Activated CD8-positive, alpha-beta memory T cell treated with anti-CD3 and anti-CD28 coated beads, Interleukin-2, amount 10 ng/mL, durations not matched to agents 7 days and 5 days (primary cell): ENCODE data around the gene ERCC1. TPM values are rescaled to one million over a fixed set of nuclear protein-coding genes. Genes with fewer than 3 reads are reported as not detected.
"Not testable (repeated sequence)": the region's sequence is repeated elsewhere in the genome, so short reads cannot be mapped to it uniquely, and the experiment has no call there.

ENCODE experiments used
- ATAC-seq: fragments of 150-1000 bp; cut with Tn5 transposase; one replicate; pipeline ENCODE4 v1.10.0; 2021; ENCODE audit warnings: moderate library complexity
- CTCF ChIA-PET: fragments of 350-600 bp; sonication (Branson Sonifier 250); formaldehyde crosslinking; loops from one replicate; lab custom pipeline; 2021; ENCODE audit warnings: antibody characterized with exemption; lab: Charles Lee
- DNase-seq: peaks from one replicate; pipeline ENCODE4 v3.0.0-alpha.2; 2020
- H3K27ac Mint-ChIP-seq: one replicate; pipeline ENCODE4 v1.8.0; 2021; ENCODE audit warnings: mild to moderate bottlenecking, mixed read lengths
- H3K27me3 Mint-ChIP-seq: one replicate; pipeline ENCODE4 v1.8.0; 2021; ENCODE audit warnings: mixed read lengths
- H3K36me3 Mint-ChIP-seq: one replicate; pipeline ENCODE4 v1.8.0; 2021; ENCODE audit warnings: mild to moderate bottlenecking, mixed read lengths
- H3K4me1 Mint-ChIP-seq: one replicate; pipeline ENCODE4 v1.8.0; 2021; ENCODE audit warnings: mixed read lengths
- H3K4me3 Mint-ChIP-seq: one replicate; pipeline ENCODE4 v1.8.0; 2021; ENCODE audit warnings: mild to moderate bottlenecking, moderate library complexity, mixed read lengths
- H3K9me3 Mint-ChIP-seq: one replicate; pipeline ENCODE4 v1.8.0; 2022; ENCODE audit warnings: low read depth, mixed read lengths
- total RNA-seq, 2 experiments: library from RNA; stranded (reverse); gene quantifications; one replicate each; pipeline ENCODE4 v1.2.3, GENCODE V29; 2021

Gene ERCC1
- total RNA-seq, 2 experiments from 2014 or later: 62.5 to 73.4 TPM

DNA sequence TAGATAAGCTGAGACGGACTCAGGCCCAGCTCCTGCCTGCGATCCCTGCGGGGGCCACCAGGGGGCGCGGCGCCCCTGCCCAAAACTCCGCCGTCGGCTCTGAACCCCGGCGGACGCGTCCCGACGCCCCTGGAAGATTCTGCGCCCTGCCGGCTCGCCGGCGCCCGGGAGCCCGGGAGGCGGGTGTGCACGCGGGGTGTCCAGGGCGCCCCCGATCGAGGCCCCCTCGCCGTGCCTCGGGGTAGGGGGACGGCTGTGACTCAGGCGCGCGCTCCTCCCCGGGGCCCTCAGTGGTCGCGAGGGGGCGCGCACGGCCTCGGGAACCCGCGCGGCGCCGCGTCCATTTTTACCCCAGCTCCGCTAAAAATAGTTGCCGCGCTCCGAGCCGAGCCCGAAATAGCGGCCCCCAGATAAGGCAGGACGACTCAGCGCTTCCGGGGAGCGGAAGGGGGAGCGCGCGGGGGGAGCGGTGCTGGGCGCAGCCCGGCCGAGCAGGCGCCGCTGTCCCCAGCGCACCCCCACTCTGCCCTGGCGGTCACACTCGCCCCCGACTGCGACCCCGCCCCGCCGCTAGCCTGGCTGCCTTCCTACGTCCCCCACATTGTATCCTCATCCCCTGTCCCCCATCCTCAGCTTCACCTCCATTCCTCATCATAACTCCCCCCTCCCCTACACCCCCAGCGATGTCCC lies 16.0 kb upstream of the ERCC1 start:
- no peaks in the 10 kb centered on the region for H3K27me3 Mint-ChIP-seq
- H3K4me3 Mint-ChIP-seq: peak overlapping the region; percentile 64
- peaks cover 30% of the 10 kb centered on the region for H3K4me1 Mint-ChIP-seq
- H3K36me3 Mint-ChIP-seq: no peaks in the 10 kb centered on the region
- ATAC-seq: peak; percentile 79
- peak overlapping the region; percentile 83 for H3K27ac Mint-ChIP-seq
- peak; percentile 93 for DNase-seq
- peaks cover 2% of the 10 kb centered on the region for H3K9me3 Mint-ChIP-seq
- CTCF ChIA-PET: interaction anchor here (0.5 to 27.8 kb wide), 52 partner anchors 9 to 478 kb away, joined by 3 to 1113 read pairs (median 5); partner anchors contain the start of genes EML2, ERCC1, FOSB and PPM1N

DNA sequence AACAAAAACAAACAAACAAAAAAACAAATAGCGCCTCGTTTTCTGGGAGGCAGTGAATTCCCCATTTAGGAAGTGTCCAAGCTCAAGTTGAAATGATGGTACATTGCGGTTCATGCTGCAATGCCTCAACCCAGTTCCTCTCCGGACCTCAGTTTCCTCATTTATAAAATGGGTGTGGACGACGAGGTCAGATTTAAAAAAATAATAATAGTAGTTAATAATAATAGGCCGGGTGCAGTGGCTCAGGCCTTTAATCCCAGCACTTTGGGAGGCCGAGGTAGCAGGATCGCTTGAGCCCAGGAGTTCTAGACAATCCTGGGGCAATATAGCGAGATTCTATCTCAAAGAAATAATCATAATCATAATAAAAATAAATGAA lies 15.5 kb upstream of the ERCC1 start:
- peak overlapping the region; percentile 35 for H3K4me3 Mint-ChIP-seq
- no peak for DNase-seq
- H3K4me1 Mint-ChIP-seq: peaks cover 25% of the 10 kb centered on the region
- peaks cover 2% of the 10 kb centered on the region for H3K9me3 Mint-ChIP-seq
- no peaks in the 10 kb centered on the region for H3K27me3 Mint-ChIP-seq
- no peaks in the 10 kb centered on the region for H3K36me3 Mint-ChIP-seq
- CTCF ChIA-PET: interaction anchor here (0.5 to 27.8 kb wide), 51 partner anchors 8 to 478 kb away, joined by 3 to 1113 read pairs (median 5); partner anchors contain the start of genes EML2, ERCC1, FOSB and PPM1N
- no peak for ATAC-seq
- H3K27ac Mint-ChIP-seq: no peak overlapping the region

DNA sequence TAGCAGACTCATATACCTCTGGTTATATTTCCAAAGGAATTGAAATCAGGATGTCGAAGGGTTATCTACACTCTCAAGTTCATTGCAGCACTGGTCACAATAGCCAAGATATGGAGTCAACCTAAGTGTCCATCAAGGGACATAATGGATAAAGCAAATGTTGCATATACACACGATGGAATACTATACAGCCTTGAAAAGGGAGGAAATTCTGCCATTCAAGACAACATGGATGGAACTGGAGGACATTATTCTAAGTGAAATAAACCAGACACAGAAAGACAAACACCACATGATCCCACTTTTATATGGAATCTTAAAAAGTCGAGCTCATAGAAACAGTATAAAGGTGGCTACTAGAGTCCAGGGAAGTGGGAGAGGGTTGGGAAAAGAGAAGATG lies 13.6 kb upstream of the ERCC1 start:
- Mint-ChIP-seq H3K27ac (no peak overlapping the region), H3K27me3 (no peaks in the 10 kb centered on the region), H3K4me1 (peaks cover 13% of the 10 kb centered on the region), H3K4me3 (no peak overlapping the region), H3K36me3 (no peaks in the 10 kb centered on the region), H3K9me3 (peaks cover 2% of the 10 kb centered on the region)
- DNase-seq: no peak
- no peak for ATAC-seq
- CTCF ChIA-PET: interaction anchor here (1.2 to 27.8 kb wide), 3 partner anchors 11 to 45 kb away, joined by 3 to 1113 read pairs (median 4); no protein-coding TSS in a partner anchor

DNA sequence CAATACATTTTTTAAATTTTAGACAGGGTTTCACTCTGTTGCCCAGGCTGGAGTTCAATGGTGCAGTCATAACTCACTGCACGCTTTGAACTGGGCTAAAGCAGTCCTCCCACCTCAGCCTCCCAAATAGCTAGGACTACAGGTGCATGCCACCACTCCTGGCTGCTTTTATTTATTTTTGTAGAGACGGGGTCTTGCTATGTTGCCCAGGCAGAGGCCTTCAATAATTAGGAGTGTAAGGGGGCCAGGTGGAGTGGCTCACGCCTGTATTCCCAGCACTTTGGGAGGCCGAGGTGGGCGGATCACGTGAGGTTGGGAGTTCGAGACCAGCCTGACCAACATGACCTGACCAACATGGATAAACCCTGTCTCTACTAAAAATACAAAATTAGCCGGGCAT lies 8.8 kb upstream of the ERCC1 start:
- not testable (repeated sequence) for H3K36me3 Mint-ChIP-seq, H3K27ac Mint-ChIP-seq, H3K4me3 Mint-ChIP-seq, ATAC-seq, H3K4me1 Mint-ChIP-seq, DNase-seq, H3K9me3 Mint-ChIP-seq
- H3K27me3 Mint-ChIP-seq: peaks cover 12% of the 10 kb centered on the region
- CTCF ChIA-PET: interaction anchor here (1.0 to 27.8 kb wide), 2 partner anchors 14 to 50 kb away, joined by 3 to 1113 read pairs; no protein-coding TSS in a partner anchor

DNA sequence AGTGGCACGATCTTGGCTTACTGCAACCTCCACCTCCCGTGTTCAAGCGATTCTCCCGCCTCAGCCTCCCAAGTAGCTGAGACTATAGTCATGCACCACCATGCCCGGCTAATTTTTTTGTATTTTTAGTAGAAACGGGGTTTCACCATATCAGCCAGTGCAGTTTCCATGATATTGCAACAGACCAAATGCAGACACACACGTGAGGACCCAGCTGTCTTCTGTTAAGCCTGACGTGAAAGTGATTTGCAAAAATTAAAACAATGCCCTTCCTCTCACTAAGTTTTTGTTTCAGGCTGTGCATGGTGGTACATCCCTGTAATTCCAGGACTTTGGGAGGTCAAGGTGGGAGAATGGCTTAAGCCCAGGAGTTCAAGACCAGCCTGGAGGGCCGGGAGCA lies 7.3 kb upstream of the ERCC1 start:
- not testable (repeated sequence) for ATAC-seq, H3K9me3 Mint-ChIP-seq, H3K4me3 Mint-ChIP-seq, H3K27ac Mint-ChIP-seq, DNase-seq, H3K36me3 Mint-ChIP-seq
- Mint-ChIP-seq H3K27me3 (peaks cover 12% of the 10 kb centered on the region), H3K4me1 (peaks cover 13% of the 10 kb centered on the region)
- CTCF ChIA-PET: interaction anchor here (2.3 to 27.8 kb wide), 2 partner anchors 8 to 51 kb away, joined by 27 to 1113 read pairs; no protein-coding TSS in a partner anchor

DNA sequence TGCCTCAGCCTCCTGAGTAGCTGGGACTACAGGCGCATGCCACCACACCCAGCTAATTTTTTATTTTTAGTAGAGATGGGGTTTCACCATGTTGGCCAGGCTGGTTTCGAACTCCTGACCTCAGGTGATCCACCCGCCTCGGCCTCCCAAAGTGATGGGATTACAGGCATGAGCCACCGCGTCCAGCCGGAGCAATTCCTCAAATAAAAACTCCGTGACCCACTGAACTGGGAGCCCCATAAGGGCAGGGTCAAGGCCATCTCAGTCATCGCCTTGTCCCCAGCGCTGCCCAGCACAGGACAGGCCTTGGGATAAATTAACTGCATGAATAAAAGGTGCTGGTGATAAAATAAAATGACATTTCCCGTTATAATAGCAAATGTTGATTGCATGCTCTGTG lies 6.2 kb upstream of the ERCC1 start:
- H3K4me3 Mint-ChIP-seq, H3K9me3 Mint-ChIP-seq, ATAC-seq, DNase-seq, H3K36me3 Mint-ChIP-seq, H3K27ac Mint-ChIP-seq: not testable (repeated sequence)
- Mint-ChIP-seq H3K27me3 (peaks cover 12% of the 10 kb centered on the region), H3K4me1 (peaks cover 16% of the 10 kb centered on the region)
- CTCF ChIA-PET: interaction anchor here (0.6 to 27.8 kb wide), 3 partner anchors 10 to 246 kb away, joined by 3 to 1113 read pairs (median 27); no protein-coding TSS in a partner anchor

DNA sequence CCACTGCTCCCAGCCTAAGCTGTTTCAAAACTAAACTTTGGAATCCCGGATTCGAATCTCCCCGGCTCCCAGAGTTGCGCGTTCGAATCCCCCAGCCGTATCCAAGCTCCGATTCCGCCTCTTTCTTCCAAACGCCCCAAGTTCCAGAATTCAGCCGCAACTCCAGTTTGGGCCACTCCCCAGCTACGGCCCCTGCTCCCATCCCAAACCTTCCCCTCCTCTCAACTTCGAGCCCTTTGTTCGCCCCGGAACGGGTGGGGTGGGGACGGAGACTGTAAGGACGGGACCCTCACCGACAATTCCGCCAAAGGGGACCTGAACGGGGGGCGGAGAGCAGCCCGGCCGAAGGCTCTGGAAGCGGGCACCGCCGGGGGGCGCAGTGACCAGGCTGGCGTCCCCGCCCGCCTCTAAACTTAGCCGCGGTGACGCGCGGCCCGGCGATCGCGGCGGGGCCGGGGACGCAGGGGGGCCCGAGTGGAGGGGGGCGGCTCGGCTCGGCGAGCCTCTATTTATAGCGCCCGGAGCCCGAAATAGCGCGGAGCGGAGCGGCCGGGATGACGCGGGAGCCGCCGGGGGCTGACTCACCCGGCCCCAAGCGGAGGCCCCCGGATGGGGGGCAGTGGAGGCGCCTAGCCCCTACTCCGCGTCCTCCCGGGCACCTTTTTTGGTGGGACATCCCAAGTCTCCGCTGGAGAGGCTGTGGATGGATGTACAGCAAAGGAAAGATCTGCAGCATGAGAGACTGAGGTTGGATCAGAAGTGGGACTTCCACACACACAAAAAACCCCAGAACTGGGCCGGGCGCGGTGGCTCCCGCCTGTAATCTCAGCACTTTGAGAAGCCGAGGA lies 4.9 kb upstream of the ERCC1 start:
- ATAC-seq (no peak), DNase-seq (no peak)
- peaks cover 12% of the 10 kb centered on the region for H3K27me3 Mint-ChIP-seq
- no peaks in the 10 kb centered on the region for H3K9me3 Mint-ChIP-seq
- no peak overlapping the region for H3K27ac Mint-ChIP-seq
- no peaks in the 10 kb centered on the region for H3K36me3 Mint-ChIP-seq
- H3K4me3 Mint-ChIP-seq: peak overlapping the region; percentile 71
- CTCF ChIA-PET: interaction anchor here (0.6 to 27.8 kb wide), 7 partner anchors 11 to 217 kb away, joined by 3 to 1113 read pairs (median 4); no protein-coding TSS in a partner anchor
- peaks cover 26% of the 10 kb centered on the region for H3K4me1 Mint-ChIP-seq

DNA sequence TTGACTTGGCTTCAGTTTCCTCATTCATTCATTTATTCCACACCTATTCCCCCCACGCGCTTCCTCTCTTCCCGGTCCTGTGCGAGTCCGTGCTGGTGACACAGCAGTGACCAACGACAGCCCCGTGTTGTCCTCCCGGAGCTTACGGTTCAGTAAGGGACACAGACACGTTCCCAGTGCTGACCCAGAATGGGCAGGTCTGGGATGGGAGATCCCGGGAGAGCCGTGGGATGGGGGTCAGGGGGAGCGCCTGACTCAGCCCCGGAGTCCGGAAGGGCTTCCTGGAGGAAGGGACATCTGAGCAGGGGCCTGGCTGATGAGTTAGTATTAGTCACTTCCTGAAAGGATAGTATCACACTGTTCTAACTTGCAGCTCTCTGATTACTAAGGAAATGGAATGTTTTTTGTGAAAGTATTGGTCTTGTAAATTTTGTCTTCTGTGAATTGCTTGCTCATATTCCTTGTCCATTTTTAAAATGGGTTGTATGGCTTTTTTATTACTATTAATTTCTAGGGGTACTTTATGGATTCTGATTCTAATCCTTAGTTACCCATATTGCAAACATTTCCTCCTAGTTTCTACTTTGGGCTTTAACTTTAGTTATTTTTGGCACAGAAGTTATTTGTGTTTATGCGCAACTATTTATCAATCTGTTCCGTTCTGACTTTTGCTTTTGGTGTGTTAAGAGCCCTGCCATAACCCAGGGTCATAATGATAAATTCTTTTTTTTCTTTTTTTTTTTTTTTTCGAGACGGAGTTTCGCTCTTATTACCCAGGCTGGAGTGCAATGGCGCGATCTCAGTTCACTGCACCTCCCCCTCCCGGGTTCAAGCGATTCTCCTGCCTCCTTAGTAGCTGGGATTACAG lies 708 bp upstream of the ERCC1 start:
- ATAC-seq (peak; percentile 38), DNase-seq (peak; percentile 72)
- no peaks in the 10 kb centered on the region for H3K9me3 Mint-ChIP-seq
- peaks cover 3% of the 10 kb centered on the region for H3K36me3 Mint-ChIP-seq
- CTCF ChIA-PET: interaction anchor here (0.7 to 27.8 kb wide), 8 partner anchors 12 to 246 kb away, joined by 3 to 1113 read pairs (median 4); partner anchors contain the start of gene TRAPPC6A
- peak overlapping the region; percentile 93 for H3K4me3 Mint-ChIP-seq
- H3K4me1 Mint-ChIP-seq: peaks cover 59% of the 10 kb centered on the region
- H3K27ac Mint-ChIP-seq: peak overlapping the region; percentile 93
- peaks cover 10% of the 10 kb centered on the region for H3K27me3 Mint-ChIP-seq

DNA sequence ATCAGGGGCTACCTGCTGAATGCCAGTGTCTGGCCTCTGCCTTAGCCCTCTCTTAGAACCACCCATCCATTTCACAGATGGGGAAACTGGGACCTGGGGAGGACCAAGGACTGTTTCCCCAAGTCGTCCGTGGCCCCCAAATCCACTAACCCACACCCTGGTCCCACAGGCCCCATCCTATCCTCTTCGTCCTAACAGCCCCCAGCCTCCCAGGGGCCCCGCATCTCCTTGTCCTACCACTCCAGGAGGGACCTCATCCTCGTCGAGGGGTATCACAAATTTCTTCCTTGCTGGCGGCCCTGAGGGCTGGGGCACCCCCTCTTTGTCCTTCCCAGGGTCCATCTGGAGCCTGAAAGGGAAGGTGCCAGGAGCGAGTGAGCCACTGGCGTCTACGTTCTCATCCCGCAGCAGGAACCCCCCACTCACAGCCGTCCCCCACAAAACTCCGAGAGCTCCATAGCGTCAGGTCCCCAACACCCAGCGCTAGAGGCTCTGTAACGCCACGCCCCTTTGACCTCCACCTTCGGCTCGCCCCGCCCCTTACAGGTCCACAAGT lies 606 bp downstream of the ERCC1 start:
- peaks cover 6% of the 10 kb centered on the region for H3K36me3 Mint-ChIP-seq
- ATAC-seq (no peak), DNase-seq (no peak)
- peak overlapping the region; percentile 93 for H3K27ac Mint-ChIP-seq
- H3K4me1 Mint-ChIP-seq: peaks cover 67% of the 10 kb centered on the region
- CTCF ChIA-PET: interaction anchor here (1.7 to 27.8 kb wide), 3 partner anchors 10 to 59 kb away, joined by 5 to 1113 read pairs (median 17); no protein-coding TSS in a partner anchor
- H3K9me3 Mint-ChIP-seq: no peaks in the 10 kb centered on the region
- peak overlapping the region; percentile 93 for H3K4me3 Mint-ChIP-seq
- no peaks in the 10 kb centered on the region for H3K27me3 Mint-ChIP-seq

DNA sequence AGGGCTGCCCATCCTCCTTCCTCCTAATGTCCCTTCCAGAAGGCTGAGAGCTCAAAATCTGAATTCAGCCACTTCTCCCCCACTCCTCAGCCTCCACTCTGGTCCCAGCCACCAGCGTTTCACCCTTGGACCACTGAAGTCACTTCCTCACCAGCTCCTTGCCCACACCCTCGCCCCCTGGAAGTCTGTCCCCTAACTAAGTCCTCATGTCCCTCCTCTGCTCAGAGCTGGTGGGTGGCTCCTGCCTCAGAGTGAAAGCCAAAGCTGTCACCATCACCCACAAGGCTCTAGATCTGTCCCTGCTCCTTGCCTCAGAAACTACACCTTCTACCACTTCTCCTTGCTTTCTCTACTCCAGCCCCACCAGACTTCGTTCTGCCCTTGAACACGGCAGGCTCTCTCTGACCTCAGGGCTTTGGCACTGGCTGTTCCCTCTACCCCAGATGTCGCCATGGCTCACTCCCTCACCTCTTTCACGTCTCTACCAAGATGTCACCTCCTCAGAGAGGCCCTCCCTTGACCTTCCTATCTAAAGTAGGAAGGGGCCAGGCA lies 1.7 kb downstream of the ERCC1 start:
- Mint-ChIP-seq H3K9me3 (no peaks in the 10 kb centered on the region), H3K27me3 (no peaks in the 10 kb centered on the region), H3K4me1 (peaks cover 62% of the 10 kb centered on the region), H3K36me3 (peaks cover 10% of the 10 kb centered on the region), H3K4me3 (peak overlapping the region; percentile 27), H3K27ac (peak overlapping the region; percentile 77)
- ATAC-seq (no peak), DNase-seq (no peak)
- CTCF ChIA-PET: interaction anchor here (0.8 to 1.6 kb wide), 4 partner anchors 18 to 67 kb away, joined by 3 to 6 read pairs (median 4); no protein-coding TSS in a partner anchor

DNA sequence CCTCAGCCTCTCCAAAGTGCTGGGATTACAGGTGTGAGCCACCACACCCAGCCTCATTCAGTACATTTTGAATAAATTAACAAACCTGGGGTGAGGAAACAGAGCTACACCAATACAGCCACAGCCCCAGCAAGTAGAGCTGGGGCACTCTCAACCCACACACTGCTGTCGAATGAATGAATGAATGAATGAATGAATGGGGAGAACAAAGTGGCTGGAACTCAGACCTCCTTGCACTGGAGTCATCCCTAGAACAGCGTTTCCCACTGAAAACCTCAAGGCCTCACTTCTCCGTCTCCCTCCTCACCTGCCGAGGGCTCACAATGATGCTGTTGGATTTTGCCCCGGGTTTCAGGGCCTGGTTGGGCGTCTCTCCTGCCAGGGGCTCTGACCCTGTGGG lies 2.8 kb downstream of the ERCC1 start:
- Mint-ChIP-seq H3K4me1 (peaks cover 60% of the 10 kb centered on the region), H3K27me3 (no peaks in the 10 kb centered on the region), H3K4me3 (no peak overlapping the region), H3K36me3 (peaks cover 12% of the 10 kb centered on the region), H3K27ac (peak overlapping the region; percentile 79), H3K9me3 (no peaks in the 10 kb centered on the region)
- DNase-seq: no peak
- ATAC-seq: no peak
- CTCF ChIA-PET: interaction anchor here (1.1 to 1.6 kb wide), 3 partner anchors 19 to 68 kb away, joined by 3 to 6 read pairs (median 5); no protein-coding TSS in a partner anchor

DNA sequence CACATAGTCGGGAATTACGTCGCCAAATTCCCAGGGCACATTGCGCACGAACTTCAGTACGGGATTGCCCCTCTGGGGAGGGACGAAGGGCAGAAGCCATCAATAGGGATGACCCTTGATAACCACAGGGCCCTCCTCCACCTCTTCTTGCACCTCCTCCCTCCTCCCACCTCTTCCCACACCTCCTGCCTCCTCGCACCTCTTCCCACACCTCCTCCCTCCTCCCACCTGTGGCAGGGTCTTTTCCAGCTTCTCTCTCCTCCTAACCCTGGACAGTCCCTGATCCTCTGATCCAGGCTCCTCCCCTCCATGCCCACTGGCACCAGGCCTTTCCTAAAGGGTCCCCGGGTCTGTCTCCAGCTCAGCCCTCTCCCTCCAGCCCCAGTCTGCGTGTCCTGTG lies 3.4 kb downstream of the ERCC1 start:
- peak overlapping the region; percentile 79 for H3K27ac Mint-ChIP-seq
- peaks cover 57% of the 10 kb centered on the region for H3K4me1 Mint-ChIP-seq
- ATAC-seq (no peak), DNase-seq (no peak)
- CTCF ChIA-PET: interaction anchor here (0.7 to 1.1 kb wide), 2 partner anchors 19 to 59 kb away, joined by 5 to 6 read pairs; no protein-coding TSS in a partner anchor
- H3K9me3 Mint-ChIP-seq: no peaks in the 10 kb centered on the region
- no peaks in the 10 kb centered on the region for H3K27me3 Mint-ChIP-seq
- no peak overlapping the region for H3K4me3 Mint-ChIP-seq
- H3K36me3 Mint-ChIP-seq: peaks cover 16% of the 10 kb centered on the region
